HepG2 (cell line): Measurements from ENCODE around the gene PDSS2. TPM values are rescaled to one million over a fixed set of nuclear protein-coding genes. Genes with fewer than 3 reads are reported as not detected.

Experiments used
- ATAD3A ChIP-seq: sonication (generic); formaldehyde crosslinking; IDR thresholded peaks from 2 replicates; pipeline ENCODE4 v1.4.0; 2020; ENCODE audit warnings: missing genetic modification reagents
- ATM ChIP-seq: fragments of 450-650 bp; IDR thresholded peaks from 2 replicates; pipeline ENCODE4 v1.7.1; 2017; ENCODE audit warnings: mild to moderate bottlenecking, borderline replicate concordance
- CEBPB ChIP-seq: IDR thresholded peaks from 2 replicates; pipeline ENCODE4 v1.6.1; 2011; ENCODE audit warnings: low read depth, low read length, improper control_type of control experiment, borderline replicate concordance
- CREM ChIP-seq, 2 experiments: sonication (generic) in 1 of 2; formaldehyde crosslinking in 1 of 2; IDR thresholded peaks; 2 replicates each; pipeline versions ENCODE4 v1.4.0 to v1.6.1; 2016 to 2020; ENCODE audit warnings: antibody characterized with exemption in 1 of 2, mild to moderate bottlenecking in 1 of 2, missing genetic modification reagents in 1 of 2
- EHMT2 ChIP-seq: fragments of 200-600 bp; sonication (generic); IDR thresholded peaks from 2 replicates; pipeline ENCODE4 v1.7.0; 2017; ENCODE audit warnings: antibody characterized with exemption, low read depth, low read length, borderline replicate concordance
- HMG20A ChIP-seq: IDR thresholded peaks from 2 replicates; pipeline ENCODE4 v1.6.1; 2016; ENCODE audit warnings: borderline replicate concordance
- KLF13 ChIP-seq: sonication (generic); formaldehyde crosslinking; IDR thresholded peaks from 2 replicates; pipeline ENCODE4 v1.4.0; 2020; ENCODE audit warnings: mild to moderate bottlenecking, missing genetic modification reagents
- LCORL ChIP-seq, 2 experiments: fragments of 450-650 bp in 1 of 2; sonication (generic) in 1 of 2; formaldehyde crosslinking in 1 of 2; IDR thresholded peaks; 2 replicates each; pipeline versions ENCODE4 v1.5.0 to v1.6.1; 2017 to 2020; ENCODE audit warnings: antibody characterized with exemption in 1 of 2, missing genetic modification reagents in 1 of 2
- NFAT5 ChIP-seq: sonication (generic); formaldehyde crosslinking; IDR thresholded peaks from 2 replicates; pipeline ENCODE4 v1.4.0; 2020; ENCODE audit warnings: missing genetic modification reagents
- ZBTB26 ChIP-seq: IDR thresholded peaks from 2 replicates; pipeline ENCODE4 v1.6.1; 2016; ENCODE audit warnings: missing compliant biosample characterization, missing genetic modification reagents, borderline replicate concordance
- ZBTB34 ChIP-seq: sonication (generic); formaldehyde crosslinking; IDR thresholded peaks from 2 replicates; pipeline ENCODE4 v1.8.0; 2022; ENCODE audit warnings: mild to moderate bottlenecking, missing genetic modification reagents
- ZNF431 ChIP-seq: sonication (generic); formaldehyde crosslinking; IDR thresholded peaks from 2 replicates; pipeline ENCODE4 v1.9.0; 2022; ENCODE audit warnings: missing genetic modification reagents, low read depth, mild to moderate bottlenecking, borderline replicate concordance
- ZNF674 ChIP-seq: sonication (generic); formaldehyde crosslinking; IDR thresholded peaks from 2 replicates; pipeline ENCODE4 v1.5.0; 2020; ENCODE audit warnings: low read depth, mild to moderate bottlenecking, missing genetic modification reagents
- ZNF773 ChIP-seq: sonication (generic); formaldehyde crosslinking; IDR thresholded peaks from 2 replicates; pipeline ENCODE4 v1.4.0; 2020; ENCODE audit warnings: missing genetic modification reagents, borderline replicate concordance
- ZSCAN25 ChIP-seq: sonication (generic); formaldehyde crosslinking; IDR thresholded peaks from 2 replicates; pipeline ENCODE4 v1.8.0; 2022; ENCODE audit warnings: mild to moderate bottlenecking, missing genetic modification reagents
- polyA plus RNA-seq, 8 experiments: library from polyadenylated mRNA; depleted of rRNA in 3 of 8; stranded (reverse) in 7 of 8; unstranded in 1 of 8; fragments of >200 nt; fragmentation: Illumina TruSeq in 4 of 8; extraction: Trizol in 4 of 8; gene quantifications; 2 replicates each; pipeline versions ENCODE4 v1.2.1 to v1.2.3, GENCODE V29; 2011 to 2016; ENCODE audit warnings: low read depth in 4 of 8, missing spikeins in 1 of 8, mixed read lengths in 1 of 8; ENCODE audit not compliant: insufficient read depth in 1 of 8
- total RNA-seq, 5 experiments: library from RNA; depleted of rRNA; stranded (reverse); fragments of >200 nt; fragmentation: Illumina TruSeq; extraction: Trizol; gene quantifications; 2 replicates each; pipeline ENCODE4 v1.2.3, GENCODE V29; 2016; ENCODE audit warnings: low read depth in 1 of 5
- TF ChIP-seq, protein P1 (sequence below): sonication (generic); formaldehyde crosslinking; IDR thresholded peaks from 2 replicates; pipeline ENCODE4 v1.8.1; 2023; ENCODE audit warnings: mild to moderate bottlenecking, inconsistent platforms, moderate library complexity, missing genetic modification reagents, borderline replicate concordance
- TF ChIP-seq, protein P2 (sequence below): sonication (generic); formaldehyde crosslinking; IDR thresholded peaks from 2 replicates; pipeline ENCODE4 v1.5.1; 2020; ENCODE audit warnings: missing genetic modification reagents, mild to moderate bottlenecking, borderline replicate concordance
- TF ChIP-seq, protein P3 (sequence below): sonication (generic); formaldehyde crosslinking; IDR thresholded peaks from 2 replicates; pipeline ENCODE4 v1.4.0; 2020; ENCODE audit warnings: mild to moderate bottlenecking, missing genetic modification reagents

PDSS2 gene
- total and polyA plus RNA-seq, 2 of the 13 experiments (the other 11 are each of a cell fraction or from before 2014, with no cell fraction given) = 16.2 to 17.0 TPM

GRCh38 chr6:107235007-107235406 lies 224.4 kb downstream of the PDSS2 start (continued):
- TF ChIP-seq ZBTB26 (CRISPR knock-in tag) (no peak), ATM (no peak), HMG20A (CRISPR knock-in tag) (peak; percentile 34; the same call in 1 of the 2 replicates), CEBPB (no peak), ZNF773 (CRISPR knock-in tag) (no peak), CREM (IDR thresholded peaks at IDR 0.05) (no peak), CREM (CRISPR knock-in tag; IDR thresholded peaks at IDR 0.05) (no peak), ZSCAN25 (CRISPR knock-in tag) (no peak), ZBTB34 (CRISPR knock-in tag) (no peak), NFAT5 (no peak), ATAD3A (no peak), KLF13 (CRISPR knock-in tag) (no peak), ZNF431 (CRISPR knock-in tag) (no peak), EHMT2 (no peak), ZNF674 (CRISPR knock-in tag) (no peak), LCORL (IDR thresholded peaks at IDR 0.05) (no peak), LCORL (CRISPR knock-in tag; IDR thresholded peaks at IDR 0.05) (no peak)
- TF ChIP-seq, protein P1, sequence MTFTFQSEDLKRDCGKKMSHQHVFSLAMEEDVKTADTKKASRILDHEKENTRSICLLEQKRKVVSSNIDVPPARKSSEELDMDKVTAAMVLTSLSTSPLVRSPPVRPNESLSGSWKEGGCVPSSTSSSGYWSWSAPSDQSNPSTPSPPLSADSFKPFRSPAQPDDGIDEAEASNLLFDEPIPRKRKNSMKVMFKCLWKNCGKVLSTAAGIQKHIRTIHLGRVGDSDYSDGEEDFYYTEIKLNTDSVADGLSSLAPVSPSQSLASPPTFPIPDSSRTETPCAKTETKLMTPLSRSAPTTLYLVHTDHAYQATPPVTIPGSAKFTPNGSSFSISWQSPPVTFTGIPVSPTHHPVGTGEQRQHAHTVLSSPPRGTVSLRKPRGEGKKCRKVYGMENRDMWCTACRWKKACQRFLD (CRISPR knock-in tag) = no peak
- TF ChIP-seq, protein P2, sequence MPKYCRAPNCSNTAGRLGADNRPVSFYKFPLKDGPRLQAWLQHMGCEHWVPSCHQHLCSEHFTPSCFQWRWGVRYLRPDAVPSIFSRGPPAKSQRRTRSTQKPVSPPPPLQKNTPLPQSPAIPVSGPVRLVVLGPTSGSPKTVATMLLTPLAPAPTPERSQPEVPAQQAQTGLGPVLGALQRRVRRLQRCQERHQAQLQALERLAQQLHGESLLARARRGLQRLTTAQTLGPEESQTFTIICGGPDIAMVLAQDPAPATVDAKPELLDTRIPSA (CRISPR knock-in tag) = no peak
- TF ChIP-seq, protein P3, sequence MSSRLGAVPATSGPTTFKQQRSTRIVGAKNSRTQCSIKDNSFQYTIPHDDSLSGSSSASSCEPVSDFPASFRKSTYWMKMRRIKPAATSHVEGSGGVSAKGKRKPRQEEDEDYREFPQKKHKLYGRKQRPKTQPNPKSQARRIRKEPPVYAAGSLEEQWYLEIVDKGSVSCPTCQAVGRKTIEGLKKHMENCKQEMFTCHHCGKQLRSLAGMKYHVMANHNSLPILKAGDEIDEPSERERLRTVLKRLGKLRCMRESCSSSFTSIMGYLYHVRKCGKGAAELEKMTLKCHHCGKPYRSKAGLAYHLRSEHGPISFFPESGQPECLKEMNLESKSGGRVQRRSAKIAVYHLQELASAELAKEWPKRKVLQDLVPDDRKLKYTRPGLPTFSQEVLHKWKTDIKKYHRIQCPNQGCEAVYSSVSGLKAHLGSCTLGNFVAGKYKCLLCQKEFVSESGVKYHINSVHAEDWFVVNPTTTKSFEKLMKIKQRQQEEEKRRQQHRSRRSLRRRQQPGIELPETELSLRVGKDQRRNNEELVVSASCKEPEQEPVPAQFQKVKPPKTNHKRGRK (CRISPR knock-in tag) = no peak
